HEK293 (cell line): ENCODE measurements around the gene LGALS12.

ENCODE experiments used
- CTCF ChIA-PET: fragments of 350-600 bp; formaldehyde crosslinking; extraction: SDS; loops from one replicate; lab custom pipeline; 2021; ENCODE audit warnings: antibody characterized with exemption; lab: Yijun Ruan, JAX
- POLR2A ChIA-PET: fragments of 300-600 bp; formaldehyde crosslinking; extraction: SDS; loops from one replicate; lab custom pipeline; 2020; ENCODE audit warnings: antibody characterized with exemption, inconsistent platforms; lab: Yijun Ruan, JAX
- H3K27ac ChIP-seq: fragments of 200-500 bp; sonication (Bioruptor generic); 2 replicates; pipeline ENCODE4 v1.5.1; 2014; ENCODE audit warnings: low read depth, low read length, control low read depth, inconsistent platforms; ENCODE audit errors: extremely low read depth
- H3K36me3 ChIP-seq, 2 experiments: fragments of 200-500 bp in 1 of 2; sonication (Bioruptor generic) in 1 of 2; 1 replicate in 1 of 2; 2 replicates in 1 of 2; pipeline ENCODE4 v1.5.1; 2014 to 2017; ENCODE audit warnings: inconsistent platforms in 2 of 2, low read length in 2 of 2; ENCODE audit not compliant: control insufficient read depth in 2 of 2, insufficient read depth in 1 of 2
- H3K4me1 ChIP-seq: fragments of 200-500 bp; sonication (Bioruptor generic); 2 replicates; pipeline ENCODE4 v1.5.1; 2014; ENCODE audit warnings: mild to moderate bottlenecking, low read length, inconsistent platforms; ENCODE audit not compliant: control insufficient read depth, insufficient read depth
- H3K4me3 ChIP-seq: 2 replicates; pipeline ENCODE4 v1.5.1; 2011; ENCODE audit warnings: low read depth, mild to moderate bottlenecking, control low read depth, low read length, moderate library complexity
- H3K9me3 ChIP-seq: fragments of 200-500 bp; sonication (Bioruptor generic); 2 replicates; pipeline ENCODE4 v1.5.1; 2014; ENCODE audit warnings: low read depth, low read length, inconsistent platforms; ENCODE audit not compliant: control insufficient read depth, insufficient read depth
- BCL11A ChIP-seq: fragments of 450-650 bp; formaldehyde crosslinking; IDR thresholded peaks from 2 replicates; pipeline ENCODE4 v1.5.1; 2016; ENCODE audit warnings: low read depth, missing biosample characterization, missing genetic modification characterization
- BCL11B ChIP-seq: fragments of 450-650 bp; formaldehyde crosslinking; IDR thresholded peaks from 2 replicates; pipeline ENCODE4 v1.5.1; 2016; ENCODE audit warnings: low read depth, missing biosample characterization, missing genetic modification characterization
- MZF1 ChIP-seq: fragments of 450-650 bp; formaldehyde crosslinking; IDR thresholded peaks from 2 replicates; pipeline ENCODE4 v1.5.1; 2017; ENCODE audit warnings: missing biosample characterization, missing genetic modification characterization, borderline replicate concordance
- SALL2 ChIP-seq: fragments of 450-650 bp; formaldehyde crosslinking; IDR thresholded peaks from 2 replicates; pipeline ENCODE4 v1.5.0; 2017; ENCODE audit warnings: missing biosample characterization, mild to moderate bottlenecking, missing genetic modification characterization, borderline replicate concordance
- SP7 ChIP-seq: fragments of 450-650 bp; formaldehyde crosslinking; IDR thresholded peaks from 2 replicates; pipeline ENCODE4 v1.5.1; 2016; ENCODE audit warnings: missing biosample characterization, missing genetic modification characterization
- TCF7L2 ChIP-seq: IDR thresholded peaks from 2 replicates; pipeline ENCODE4 v1.6.1; 2011; ENCODE audit warnings: low read depth, mild to moderate bottlenecking, inconsistent platforms, low read length, moderate library complexity, borderline replicate concordance
- TRIM28 ChIP-seq: IDR thresholded peaks from 2 replicates; pipeline ENCODE4 v1.6.1; 2011; ENCODE audit warnings: low read length, control low read depth, borderline replicate concordance
- ZBTB21 ChIP-seq: fragments of 450-650 bp; formaldehyde crosslinking; IDR thresholded peaks from 2 replicates; pipeline ENCODE4 v1.5.1; 2017; ENCODE audit warnings: missing biosample characterization, missing genetic modification characterization
- ZBTB7A ChIP-seq: fragments of 450-650 bp; formaldehyde crosslinking; IDR thresholded peaks from 2 replicates; pipeline ENCODE4 v1.5.1; 2016; ENCODE audit warnings: low read depth, missing biosample characterization, missing genetic modification characterization
- ZNF112 ChIP-seq: fragments of 450-650 bp; formaldehyde crosslinking; IDR thresholded peaks from 2 replicates; pipeline ENCODE4 v1.5.0; 2017; ENCODE audit warnings: missing biosample characterization, missing genetic modification characterization
- ZNF174 ChIP-seq: fragments of 450-650 bp; formaldehyde crosslinking; IDR thresholded peaks from 2 replicates; pipeline ENCODE4 v1.5.0; 2017; ENCODE audit warnings: missing biosample characterization, mild to moderate bottlenecking, missing genetic modification characterization
- ZNF175 ChIP-seq: fragments of 450-650 bp; formaldehyde crosslinking; IDR thresholded peaks from 2 replicates; pipeline ENCODE4 v1.5.1; 2016; ENCODE audit warnings: missing biosample characterization, missing genetic modification characterization
- ZNF221 ChIP-seq: fragments of 450-650 bp; formaldehyde crosslinking; IDR thresholded peaks from 2 replicates; pipeline ENCODE4 v1.5.1; 2017; ENCODE audit warnings: missing biosample characterization, missing genetic modification characterization, borderline replicate concordance
- ZNF23 ChIP-seq: fragments of 450-650 bp; formaldehyde crosslinking; IDR thresholded peaks from 2 replicates; pipeline ENCODE4 v1.5.1; 2016; ENCODE audit warnings: missing biosample characterization, missing genetic modification characterization, borderline replicate concordance
- ZNF433 ChIP-seq: fragments of 450-650 bp; formaldehyde crosslinking; IDR thresholded peaks from 2 replicates; pipeline ENCODE4 v1.5.1; 2016; ENCODE audit warnings: missing biosample characterization, missing genetic modification characterization, low read depth
- ZNF501 ChIP-seq: fragments of 450-650 bp; formaldehyde crosslinking; IDR thresholded peaks from 2 replicates; pipeline ENCODE4 v1.5.1; 2016; ENCODE audit warnings: missing biosample characterization, missing genetic modification characterization
- ZNF510 ChIP-seq: fragments of 450-650 bp; formaldehyde crosslinking; IDR thresholded peaks from 2 replicates; pipeline ENCODE4 v1.5.1; 2018; ENCODE audit warnings: mild to moderate bottlenecking, missing genetic modification characterization, missing biosample characterization; ENCODE audit not compliant: insufficient replicate concordance
- ZNF530 ChIP-seq: fragments of 450-650 bp; formaldehyde crosslinking; IDR thresholded peaks from 2 replicates; pipeline ENCODE4 v1.5.1; 2016; ENCODE audit warnings: low read depth, missing biosample characterization, missing genetic modification characterization
- ZNF548 ChIP-seq: fragments of 450-650 bp; formaldehyde crosslinking; IDR thresholded peaks from 2 replicates; pipeline ENCODE4 v1.5.1; 2016; ENCODE audit warnings: missing biosample characterization, missing genetic modification characterization
- ZNF623 ChIP-seq: fragments of 450-650 bp; formaldehyde crosslinking; IDR thresholded peaks from 2 replicates; pipeline ENCODE4 v1.5.1; 2016; ENCODE audit warnings: missing biosample characterization, missing genetic modification characterization
- ZNF707 ChIP-seq: fragments of 450-650 bp; formaldehyde crosslinking; IDR thresholded peaks from 2 replicates; pipeline ENCODE4 v1.5.1; 2016; ENCODE audit warnings: missing biosample characterization, missing genetic modification characterization
- ZNF747 ChIP-seq: fragments of 450-650 bp; formaldehyde crosslinking; IDR thresholded peaks from 2 replicates; pipeline ENCODE4 v1.5.1; 2016; ENCODE audit warnings: missing biosample characterization, missing genetic modification characterization
- ZNF768 ChIP-seq: fragments of 450-650 bp; formaldehyde crosslinking; IDR thresholded peaks from 2 replicates; pipeline ENCODE4 v1.5.1; 2018; ENCODE audit warnings: missing biosample characterization, mild to moderate bottlenecking, missing genetic modification characterization
- ZNF777 ChIP-seq: fragments of 450-650 bp; formaldehyde crosslinking; IDR thresholded peaks from 2 replicates; pipeline ENCODE4 v1.5.1; 2017; ENCODE audit warnings: missing biosample characterization, missing genetic modification characterization, borderline replicate concordance
- ZNF843 ChIP-seq: fragments of 450-650 bp; formaldehyde crosslinking; IDR thresholded peaks from 2 replicates; pipeline ENCODE4 v1.5.1; 2016; ENCODE audit warnings: missing biosample characterization, missing genetic modification characterization
- ZSCAN16 ChIP-seq: fragments of 450-650 bp; formaldehyde crosslinking; IDR thresholded peaks from 2 replicates; pipeline ENCODE4 v1.5.1; 2016; ENCODE audit warnings: missing biosample characterization, missing genetic modification characterization
- TF ChIP-seq, protein P1 (sequence below): fragments of 450-650 bp; formaldehyde crosslinking; IDR thresholded peaks from 2 replicates; pipeline ENCODE4 v1.5.1; 2016; ENCODE audit warnings: missing biosample characterization, missing genetic modification characterization
- TF ChIP-seq, protein P2 (sequence below): fragments of 450-650 bp; formaldehyde crosslinking; IDR thresholded peaks from 2 replicates; pipeline ENCODE4 v1.5.1; 2016; ENCODE audit warnings: missing biosample characterization, missing genetic modification characterization, low read depth

LGALS12 gene

DNA sequence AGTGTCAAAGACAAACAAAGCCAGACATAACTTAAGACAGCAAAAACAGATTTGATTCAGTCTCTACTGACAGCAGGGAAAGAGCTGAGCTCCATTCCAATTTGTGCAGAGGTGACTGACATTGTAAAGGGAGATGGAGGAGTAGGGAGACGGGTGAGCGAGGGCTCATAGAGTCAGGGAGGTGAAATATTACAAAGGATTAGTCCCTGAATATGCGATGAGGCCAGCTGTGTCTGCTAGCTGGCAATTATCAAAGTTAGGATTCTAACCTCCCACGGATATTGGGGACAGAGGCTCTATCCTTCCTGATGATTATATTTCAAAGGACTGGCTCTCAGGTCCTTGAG is 49.0 kb downstream of the LGALS12 start:
- H3K36me3 ChIP-seq: no peaks in the 10 kb centered on the region
- no peaks in the 10 kb centered on the region for H3K4me1 ChIP-seq
- TF ChIP-seq TRIM28 (no peak), TCF7L2 (no peak), ZBTB21 (tag by site-specific recombination) (no peak)
- POLR2A ChIA-PET: no interaction called here
- H3K4me3 ChIP-seq: no peak overlapping the region
- CTCF ChIA-PET: no interaction called here
- H3K27ac ChIP-seq: no peak overlapping the region
- no peaks in the 10 kb centered on the region for H3K9me3 ChIP-seq

DNA sequence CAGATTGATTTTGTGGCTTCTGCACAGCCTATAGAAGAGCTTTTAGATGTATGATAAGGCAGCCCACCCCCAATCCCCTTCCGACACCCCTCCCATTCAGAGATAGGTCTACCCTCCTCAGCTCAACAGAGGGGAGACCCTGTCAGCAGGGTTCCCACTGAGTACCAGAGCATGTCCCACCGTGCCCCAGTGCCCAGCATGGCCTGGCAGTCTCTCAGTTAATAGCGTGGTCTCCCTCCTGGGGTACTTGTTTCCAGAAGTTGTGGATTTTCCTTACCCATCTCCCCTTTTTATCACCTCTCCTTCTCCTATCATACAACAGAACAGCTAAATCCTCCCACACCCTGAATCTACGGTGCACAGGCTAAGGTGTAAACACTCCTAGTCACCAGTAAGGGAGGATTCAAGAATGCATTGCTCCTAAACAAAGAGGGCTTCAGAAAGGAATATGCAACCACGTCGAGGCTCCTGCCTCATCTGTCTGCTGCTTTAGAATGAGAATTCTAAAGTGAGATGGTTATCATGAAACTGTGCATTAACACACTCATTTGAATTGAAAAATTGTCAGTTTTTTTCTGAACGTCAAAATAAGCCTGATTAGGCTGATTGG is 50.6 kb downstream of the LGALS12 start:
- no peak for TF ChIP-seq ZNF768 (tag by site-specific recombination)
- no peak for TF ChIP-seq ZNF175 (tag by site-specific recombination)
- no peak for TF ChIP-seq ZNF777 (tag by site-specific recombination)
- TF ChIP-seq ZNF530: no peak
- TF ChIP-seq, protein P1, sequence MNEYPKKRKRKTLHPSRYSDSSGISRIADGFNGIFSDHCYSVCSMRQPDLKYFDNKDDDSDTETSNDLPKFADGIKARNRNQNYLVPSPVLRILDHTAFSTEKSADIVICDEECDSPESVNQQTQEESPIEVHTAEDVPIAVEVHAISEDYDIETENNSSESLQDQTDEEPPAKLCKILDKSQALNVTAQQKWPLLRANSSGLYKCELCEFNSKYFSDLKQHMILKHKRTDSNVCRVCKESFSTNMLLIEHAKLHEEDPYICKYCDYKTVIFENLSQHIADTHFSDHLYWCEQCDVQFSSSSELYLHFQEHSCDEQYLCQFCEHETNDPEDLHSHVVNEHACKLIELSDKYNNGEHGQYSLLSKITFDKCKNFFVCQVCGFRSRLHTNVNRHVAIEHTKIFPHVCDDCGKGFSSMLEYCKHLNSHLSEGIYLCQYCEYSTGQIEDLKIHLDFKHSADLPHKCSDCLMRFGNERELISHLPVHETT (tag by site-specific recombination): no peak
- no peak for TF ChIP-seq ZBTB7A
- TF ChIP-seq MZF1: no peak
- TF ChIP-seq ZSCAN16: no peak
- no peak for TF ChIP-seq ZNF843 (tag by site-specific recombination)
- no peak for TF ChIP-seq ZNF501 (tag by site-specific recombination)
- TF ChIP-seq ZBTB21 (tag by site-specific recombination): no peak
- no peak for TF ChIP-seq ZNF747
- TF ChIP-seq BCL11B: no peak
- no peak for TF ChIP-seq ZNF510 (tag by site-specific recombination)
- CTCF ChIA-PET: interaction anchor here (0.6 kb wide), 1 partner anchor 32 kb away, joined by 3 read pairs; no protein-coding TSS in a partner anchor
- H3K4me1 ChIP-seq: no peaks in the 10 kb centered on the region

DNA sequence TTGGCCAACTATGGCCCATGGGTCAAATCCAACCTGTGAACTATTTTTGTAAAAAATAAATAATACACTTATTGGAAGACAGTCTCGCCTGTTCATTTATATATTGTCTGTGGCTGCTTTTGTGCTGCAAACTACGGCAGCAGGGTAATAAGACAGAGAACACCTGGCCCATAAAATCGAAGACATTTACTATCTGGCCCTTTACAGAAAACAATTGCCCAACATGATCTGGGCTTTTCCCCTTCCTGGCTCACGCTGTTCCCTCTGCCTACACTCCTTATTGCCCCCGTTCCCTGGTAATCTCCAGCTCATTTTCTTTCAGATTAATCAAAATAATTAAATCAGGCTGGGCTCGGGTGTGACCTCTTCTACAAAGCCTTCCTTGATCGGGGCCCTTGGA is 51.7 kb downstream of the LGALS12 start:
- ChIA-PET CTCF (interaction anchor here (0.6 kb wide), 1 partner anchor 33 kb away, joined by 3 read pairs; no protein-coding TSS in a partner anchor), POLR2A (no interaction called here)
- Histone ChIP-seq H3K36me3 (no peaks in the 10 kb centered on the region), H3K4me1 (no peaks in the 10 kb centered on the region), H3K9me3 (no peaks in the 10 kb centered on the region)
- TF ChIP-seq ZNF707 (tag by site-specific recombination) (no peak), ZNF623 (tag by site-specific recombination) (no peak), SP7 (tag by site-specific recombination) (no peak), ZNF501 (tag by site-specific recombination) (no peak), ZNF174 (no peak), TCF7L2 (no peak), ZNF221 (no peak), ZSCAN16 (no peak), ZNF548 (tag by site-specific recombination) (no peak), ZNF433 (tag by site-specific recombination) (no peak), ZNF112 (tag by site-specific recombination) (no peak), SALL2 (tag by site-specific recombination) (no peak), ZNF23 (tag by site-specific recombination) (no peak), BCL11A (tag by site-specific recombination) (no peak)
- TF ChIP-seq, protein P2, sequence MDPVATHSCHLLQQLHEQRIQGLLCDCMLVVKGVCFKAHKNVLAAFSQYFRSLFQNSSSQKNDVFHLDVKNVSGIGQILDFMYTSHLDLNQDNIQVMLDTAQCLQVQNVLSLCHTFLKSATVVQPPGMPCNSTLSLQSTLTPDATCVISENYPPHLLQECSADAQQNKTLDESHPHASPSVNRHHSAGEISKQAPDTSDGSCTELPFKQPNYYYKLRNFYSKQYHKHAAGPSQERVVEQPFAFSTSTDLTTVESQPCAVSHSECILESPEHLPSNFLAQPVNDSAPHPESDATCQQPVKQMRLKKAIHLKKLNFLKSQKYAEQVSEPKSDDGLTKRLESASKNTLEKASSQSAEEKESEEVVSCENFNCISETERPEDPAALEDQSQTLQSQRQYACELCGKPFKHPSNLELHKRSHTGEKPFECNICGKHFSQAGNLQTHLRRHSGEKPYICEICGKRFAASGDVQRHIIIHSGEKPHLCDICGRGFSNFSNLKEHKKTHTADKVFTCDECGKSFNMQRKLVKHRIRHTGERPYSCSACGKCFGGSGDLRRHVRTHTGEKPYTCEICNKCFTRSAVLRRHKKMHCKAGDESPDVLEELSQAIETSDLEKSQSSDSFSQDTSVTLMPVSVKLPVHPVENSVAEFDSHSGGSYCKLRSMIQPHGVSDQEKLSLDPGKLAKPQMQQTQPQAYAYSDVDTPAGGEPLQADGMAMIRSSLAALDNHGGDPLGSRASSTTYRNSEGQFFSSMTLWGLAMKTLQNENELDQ (tag by site-specific recombination): no peak
- TF ChIP-seq, protein P1 (tag by site-specific recombination): no peak
- TF ChIP-seq, all 188 proteins: peak for 0
- Histone ChIP-seq H3K4me3 (no peak overlapping the region), H3K27ac (no peak overlapping the region)

More for the DNA sequence above, 50.6 kb downstream of the LGALS12 start:
- H3K36me3 ChIP-seq: no peaks in the 10 kb centered on the region
- no peak overlapping the region for H3K27ac ChIP-seq
- no peaks in the 10 kb centered on the region for H3K9me3 ChIP-seq
- no peak overlapping the region for H3K4me3 ChIP-seq
- POLR2A ChIA-PET: no interaction called here
